B cell (primary cell): ENCODE data around the gene GSS.

Experiments
- CTCF ChIP-seq: fragments of 200-600 bp; IDR thresholded peaks from one replicate; pipeline ENCODE4 v1.8.0; 2022; ENCODE audit warnings: antibody characterized with exemption, mild to moderate bottlenecking
- EZH2 ChIP-seq: IDR thresholded peaks from 2 replicates; pipeline ENCODE4 v1.6.1; 2012; ENCODE audit warnings: borderline replicate concordance, low read depth, mild to moderate bottlenecking, moderate library complexity, low read length; ENCODE audit not compliant: insufficient read depth, poor library complexity, severe bottlenecking

- TF ChIP-seq CTCF = no peak
- no peak for TF ChIP-seq EZH2
Measured at GRCh38 chr20:34998331-34998950, 42.8 kb upstream of the GSS start.
